Glomerular endothelial cell (primary cell): Measurements from ENCODE around the gene JSRP1. TPM values are rescaled to one million over a fixed set of nuclear protein-coding genes. Genes with fewer than 3 reads are reported as not detected.

ENCODE experiments used
- DNase-seq: peaks from one replicate; pipeline ENCODE4 v3.0.0-alpha.2; 2011; ENCODE audit warnings: low read depth, low spot score; ENCODE audit errors: extremely low read depth
- total RNA-seq: library from RNA; depleted of rRNA; stranded (reverse); fragments of >200 nt; gene quantifications from 2 replicates; pipeline ENCODE4 v1.2.3, GENCODE V29; 2015

JSRP1 gene
- total RNA-seq, 1 donor from 2014 or later, result 0.23 TPM

GRCh38 chr19:2233601-2234280, 22.5 kb downstream of the JSRP1 start:
- no peak for DNase-seq

GRCh38 chr19:2232286-2233151, 23.7 kb downstream of the JSRP1 start:
- DNase-seq, result no peak

GRCh38 chr19:2231621-2232221, 24.5 kb downstream of the JSRP1 start:
- no peak for DNase-seq

- DNase-seq, result no peak
Measured at GRCh38 chr19:2230807-2231533, 25.2 kb downstream of the JSRP1 start.

GRCh38 chr19:2230033-2230531, 26.1 kb downstream of the JSRP1 start:
- DNase-seq, result no peak

GRCh38 chr19:2229103-2230032, 26.8 kb downstream of the JSRP1 start:
- no peak for DNase-seq

GRCh38 chr19:2228157-2229030, 27.8 kb downstream of the JSRP1 start:
- DNase-seq, result no peak

GRCh38 chr19:2227415-2228156, 28.6 kb downstream of the JSRP1 start:
- no peak for DNase-seq

- DNase-seq, result no peak
Measured at GRCh38 chr19:2226840-2227360, 29.3 kb downstream of the JSRP1 start.

GRCh38 chr19:2226051-2226839, 30.0 kb downstream of the JSRP1 start:
- DNase-seq, result no peak

- no peak for DNase-seq
Measured at GRCh38 chr19:2225415-2226050, 30.7 kb downstream of the JSRP1 start.

- no peak for DNase-seq
Measured at GRCh38 chr19:2224754-2225349, 31.4 kb downstream of the JSRP1 start.

GRCh38 chr19:2223959-2224358, 32.3 kb downstream of the JSRP1 start:
- no peak for DNase-seq

GRCh38 chr19:2223391-2223790, 32.8 kb downstream of the JSRP1 start:
- DNase-seq, result no peak

- DNase-seq, result no peak
Measured at GRCh38 chr19:2221918-2222317, 34.3 kb downstream of the JSRP1 start.

GRCh38 chr19:2221250-2221831, 34.9 kb downstream of the JSRP1 start:
- no peak for DNase-seq
